C4-2B (cell line): ENCODE data around the gene CBLL1.

Experiments used
- ZFX ChIP-seq: fragments of 450-650 bp; IDR thresholded peaks from 2 replicates; pipeline ENCODE4 v1.6.1; 2017
- TF ChIP-seq, protein P1 (sequence below): fragments of 450-650 bp; conservative IDR thresholded peaks from 2 replicates; pipeline ENCODE4 v1.5.1; 2017; ENCODE audit warnings: mild to moderate bottlenecking

DNA sequence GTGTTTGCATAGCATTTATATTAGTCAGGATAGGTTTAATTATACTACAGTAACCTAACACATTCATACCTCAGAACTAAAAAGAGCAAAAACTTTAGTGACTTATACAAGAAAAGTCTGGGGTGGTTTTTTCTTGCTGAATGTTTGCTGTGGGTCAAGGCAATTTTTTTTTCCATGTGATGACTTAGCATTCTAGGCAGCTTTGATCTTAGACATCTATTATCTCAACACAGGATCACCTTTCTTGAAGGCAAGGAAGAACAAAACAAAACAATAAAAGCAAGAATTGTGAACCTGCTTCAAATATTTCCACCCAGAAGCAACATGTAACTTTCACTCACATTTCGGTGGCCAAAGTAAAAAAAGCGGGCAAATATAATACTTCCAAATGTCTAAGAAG is 20.7 kb upstream of the CBLL1 start:
- TF ChIP-seq, protein P1, sequence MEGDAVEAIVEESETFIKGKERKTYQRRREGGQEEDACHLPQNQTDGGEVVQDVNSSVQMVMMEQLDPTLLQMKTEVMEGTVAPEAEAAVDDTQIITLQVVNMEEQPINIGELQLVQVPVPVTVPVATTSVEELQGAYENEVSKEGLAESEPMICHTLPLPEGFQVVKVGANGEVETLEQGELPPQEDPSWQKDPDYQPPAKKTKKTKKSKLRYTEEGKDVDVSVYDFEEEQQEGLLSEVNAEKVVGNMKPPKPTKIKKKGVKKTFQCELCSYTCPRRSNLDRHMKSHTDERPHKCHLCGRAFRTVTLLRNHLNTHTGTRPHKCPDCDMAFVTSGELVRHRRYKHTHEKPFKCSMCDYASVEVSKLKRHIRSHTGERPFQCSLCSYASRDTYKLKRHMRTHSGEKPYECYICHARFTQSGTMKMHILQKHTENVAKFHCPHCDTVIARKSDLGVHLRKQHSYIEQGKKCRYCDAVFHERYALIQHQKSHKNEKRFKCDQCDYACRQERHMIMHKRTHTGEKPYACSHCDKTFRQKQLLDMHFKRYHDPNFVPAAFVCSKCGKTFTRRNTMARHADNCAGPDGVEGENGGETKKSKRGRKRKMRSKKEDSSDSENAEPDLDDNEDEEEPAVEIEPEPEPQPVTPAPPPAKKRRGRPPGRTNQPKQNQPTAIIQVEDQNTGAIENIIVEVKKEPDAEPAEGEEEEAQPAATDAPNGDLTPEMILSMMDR = no peak
- no peak for TF ChIP-seq ZFX
